OCI-LY7 (cell line): ENCODE measurements around the gene RPGRIP1L. TPM values are rescaled to one million over a fixed set of nuclear protein-coding genes. Genes with fewer than 3 reads are reported as not detected.

Experiments
- BruUV-seq: library from RNA; stranded (reverse); fragments of 400-500 nt; replicated peaks from 2 replicates; lab custom pipeline; 2021; lab: Mats Ljungman, UMichigan
- CTCF ChIA-PET: fragments of 300-600 bp; sonication (Branson Sonifier 250); formaldehyde crosslinking; loops from one replicate; lab custom pipeline; 2022; ENCODE audit warnings: antibody characterized with exemption; ENCODE audit not compliant: unreplicated experiment; lab: Charles Lee
- POLR2A ChIA-PET: fragments of 300-600 bp; sonication (Branson Sonifier 250); formaldehyde crosslinking; loops from one replicate; lab custom pipeline; 2022; ENCODE audit warnings: antibody characterized with exemption; lab: Charles Lee
- DNase-seq: peaks from one replicate; pipeline ENCODE4 v3.0.0-alpha.2; 2015; ENCODE audit warnings: low spot score
- H2AFZ ChIP-seq: fragments of 200-600 bp; sonication (generic), shearing (Covaris generic); 2 replicates; pipeline ENCODE4 v1.6.1; 2014; ENCODE audit warnings: mild to moderate bottlenecking, antibody characterized with exemption, low read length, moderate library complexity
- H3K27ac ChIP-seq: fragments of 200-600 bp; sonication (generic); 2 replicates; pipeline ENCODE4 v1.5.1; 2014; ENCODE audit warnings: mixed run types, low read depth, mild to moderate bottlenecking, moderate library complexity, low read length, inconsistent platforms; ENCODE audit not compliant: poor library complexity, severe bottlenecking
- H3K36me3 ChIP-seq: fragments of 200-600 bp; sonication (generic); 2 replicates; pipeline ENCODE4 v1.6.1; 2014; ENCODE audit warnings: mild to moderate bottlenecking, antibody characterized with exemption, low read length, moderate library complexity, mixed read lengths; ENCODE audit not compliant: insufficient read depth
- H3K4me1 ChIP-seq: fragments of 200-600 bp; sonication (generic); 2 replicates; pipeline ENCODE4 v1.5.1; 2014; ENCODE audit warnings: mild to moderate bottlenecking, low read length; ENCODE audit not compliant: insufficient read depth, poor library complexity, severe bottlenecking
- H3K4me2 ChIP-seq: fragments of 200-600 bp; sonication (generic); 2 replicates; pipeline ENCODE4 v1.6.1; 2014; ENCODE audit warnings: mild to moderate bottlenecking, low read length
- H3K4me3 ChIP-seq: fragments of 200-600 bp; sonication (generic); 2 replicates; pipeline ENCODE4 v1.5.1; 2014; ENCODE audit warnings: mild to moderate bottlenecking, low read depth, low read length; ENCODE audit not compliant: poor library complexity, severe bottlenecking
- H3K79me2 ChIP-seq: fragments of 200-600 bp; sonication (generic); 2 replicates; pipeline ENCODE4 v1.6.1; 2016; ENCODE audit warnings: low read depth, mild to moderate bottlenecking, low read length, moderate library complexity, mixed read lengths; ENCODE audit not compliant: insufficient read depth
- H3K9me2 ChIP-seq: fragments of 200-600 bp; sonication (generic); 2 replicates; pipeline ENCODE4 v1.6.1; 2016; ENCODE audit warnings: mild to moderate bottlenecking, low read length, mixed read lengths; ENCODE audit not compliant: insufficient read depth
- H3K9me3 ChIP-seq: fragments of 200-600 bp; sonication (generic); 2 replicates; pipeline ENCODE4 v1.6.1; 2014; ENCODE audit warnings: mild to moderate bottlenecking, mixed run types, low read length, mixed read lengths
- H4K20me1 ChIP-seq: fragments of 200-600 bp; sonication (generic); 2 replicates; pipeline ENCODE4 v1.6.1; 2014; ENCODE audit warnings: mild to moderate bottlenecking, antibody characterized with exemption, low read length, moderate library complexity, mixed read lengths; ENCODE audit not compliant: insufficient read depth
- CTCF ChIP-seq: fragments of 200-600 bp; sonication (generic); conservative IDR thresholded peaks from 2 replicates; pipeline ENCODE4 v1.5.1; 2014; ENCODE audit warnings: mild to moderate bottlenecking, antibody characterized with exemption, low read length, moderate library complexity, mixed read lengths
- EZH2phosphoT487 ChIP-seq: fragments of 200-600 bp; sonication (generic); IDR thresholded peaks from 2 replicates; pipeline ENCODE4 v1.6.1; 2018; ENCODE audit warnings: low read depth, borderline replicate concordance, mild to moderate bottlenecking, mixed run types, antibody characterized with exemption, low read length, moderate library complexity, mixed read lengths
- intact Hi-C: fragments of 100-400 bp; cut with micrococcal nuclease; formaldehyde crosslinking; loops from one replicate; pipeline ENCODE4 v1.10.0; 2022; ENCODE audit not compliant: unreplicated experiment
- total RNA-seq, 2 experiments: library from RNA; depleted of rRNA in 1 of 2; stranded (reverse); fragments of >200 nt in 1 of 2; shearing (Covaris generic) in 1 of 2; gene quantifications; 2 replicates each; pipeline ENCODE4 v1.2.3, GENCODE V29; 2014 to 2022

RPGRIP1L gene
- total RNA-seq, 2 experiments from 2014 or later: 12.7 to 15.4 TPM

DNA sequence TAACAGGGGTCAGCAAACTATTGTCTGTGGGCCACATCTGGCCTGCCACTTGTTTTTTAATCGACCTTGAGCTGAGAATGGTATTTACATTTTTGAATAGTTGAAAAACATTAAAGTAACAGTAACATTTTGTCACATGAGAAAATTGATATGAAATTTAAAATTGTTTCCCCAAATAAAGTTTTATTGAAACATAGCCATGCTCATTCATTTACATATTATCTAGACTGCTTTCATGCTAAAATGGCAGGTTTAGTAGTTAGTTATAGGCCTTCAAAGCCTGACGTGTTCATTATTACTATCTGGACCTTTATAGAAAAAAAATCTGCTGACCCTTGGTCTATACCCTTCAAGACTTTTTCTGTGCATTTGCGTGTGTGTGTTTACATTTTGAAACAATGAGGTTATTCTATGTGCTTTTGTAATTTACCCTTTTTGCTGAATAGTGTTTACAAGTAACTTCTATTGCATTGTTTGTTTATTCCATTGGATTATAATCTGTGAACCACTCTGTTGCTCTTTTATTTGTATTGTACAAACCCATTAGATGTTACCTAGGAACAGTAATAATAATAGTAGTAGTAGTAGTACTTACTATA is 37.4 kb upstream of the RPGRIP1L start:
- TF ChIP-seq CTCF (no peak), EZH2phosphoT487 (no peak)
- no peaks in the 10 kb centered on the region for H3K79me2 ChIP-seq
- no peaks in the 10 kb centered on the region for H3K9me2 ChIP-seq
- POLR2A ChIA-PET: no interaction called here
- no peak overlapping the region for H3K4me2 ChIP-seq
- peaks cover 23% of the 10 kb centered on the region for H4K20me1 ChIP-seq
- no peak for DNase-seq
- no peak overlapping the region for H3K27ac ChIP-seq
- no peaks in the 10 kb centered on the region for H3K9me3 ChIP-seq
- H2AFZ ChIP-seq: no peak overlapping the region
- H3K4me1 ChIP-seq: peaks cover 6% of the 10 kb centered on the region
- H3K4me3 ChIP-seq: no peak overlapping the region
- intact Hi-C loops: no loop called here
- no TSS peak for BruUV-seq
- CTCF ChIA-PET: interaction anchor here (0.5 kb wide), 1 partner anchor 37 kb away, joined by 3 read pairs; the partner anchor contains the start of genes FTO and RPGRIP1L
- H3K36me3 ChIP-seq: no peaks in the 10 kb centered on the region

DNA sequence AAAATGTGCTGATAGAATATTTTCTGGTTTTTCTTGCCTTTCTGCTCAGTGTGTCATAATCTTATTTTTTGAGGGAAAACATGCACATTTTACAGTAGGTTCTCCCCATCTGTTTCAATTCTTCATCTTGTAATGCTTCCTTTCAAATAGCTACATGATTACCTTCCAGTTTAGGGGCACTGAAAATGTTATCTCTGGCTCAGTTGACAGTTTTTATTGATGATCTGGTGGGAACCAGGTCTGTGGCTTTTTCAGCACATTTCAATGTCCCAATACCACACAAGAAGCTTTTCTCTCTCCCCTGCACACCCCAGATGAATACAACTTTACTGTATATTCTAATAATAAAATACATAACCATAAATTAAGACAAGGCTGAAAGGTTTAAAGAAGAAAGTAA is 36.8 kb upstream of the RPGRIP1L start:
- peaks cover 6% of the 10 kb centered on the region for H3K4me1 ChIP-seq

More for the DNA sequence above, 36.8 kb upstream of the RPGRIP1L start:
- no TSS peak for BruUV-seq
- H3K36me3 ChIP-seq: no peaks in the 10 kb centered on the region
- no peak overlapping the region for H2AFZ ChIP-seq
- POLR2A ChIA-PET: interaction anchor here (0.6 kb wide), 1 partner anchor 1216 kb away, joined by 4 read pairs; no protein-coding TSS in a partner anchor
- CTCF ChIA-PET: interaction anchor here (0.5 kb wide), 1 partner anchor 37 kb away, joined by 3 read pairs; the partner anchor contains the start of genes FTO and RPGRIP1L
- no peaks in the 10 kb centered on the region for H3K9me2 ChIP-seq
- H3K4me3 ChIP-seq: no peak overlapping the region
- H3K9me3 ChIP-seq: no peaks in the 10 kb centered on the region
- no peak for DNase-seq
- intact Hi-C loops: no loop called here
- no peak overlapping the region for H3K4me2 ChIP-seq
- H4K20me1 ChIP-seq: peaks cover 27% of the 10 kb centered on the region
- no peaks in the 10 kb centered on the region for H3K79me2 ChIP-seq
- no peak overlapping the region for H3K27ac ChIP-seq
- no peak for TF ChIP-seq EZH2phosphoT487
- TF ChIP-seq CTCF: no peak
